Measurements from ENCODE around the gene PAEP. TPM values are rescaled to one million over a fixed set of nuclear protein-coding genes. Genes with fewer than 3 reads are reported as not detected.

PAEP gene
- total RNA-seq (2022; extraction: Qiagen RNA extraction; ENCODE audit: low read depth): 0.25 to 0.66 TPM (median 0.30 TPM) in 3 of 5 replicates, not detected in the others

GRCh38 chr9:135561391-135562234 is at the start of gene PAEP:
PAEP (plus strand) TSS chr9:135561756.

DNA sequence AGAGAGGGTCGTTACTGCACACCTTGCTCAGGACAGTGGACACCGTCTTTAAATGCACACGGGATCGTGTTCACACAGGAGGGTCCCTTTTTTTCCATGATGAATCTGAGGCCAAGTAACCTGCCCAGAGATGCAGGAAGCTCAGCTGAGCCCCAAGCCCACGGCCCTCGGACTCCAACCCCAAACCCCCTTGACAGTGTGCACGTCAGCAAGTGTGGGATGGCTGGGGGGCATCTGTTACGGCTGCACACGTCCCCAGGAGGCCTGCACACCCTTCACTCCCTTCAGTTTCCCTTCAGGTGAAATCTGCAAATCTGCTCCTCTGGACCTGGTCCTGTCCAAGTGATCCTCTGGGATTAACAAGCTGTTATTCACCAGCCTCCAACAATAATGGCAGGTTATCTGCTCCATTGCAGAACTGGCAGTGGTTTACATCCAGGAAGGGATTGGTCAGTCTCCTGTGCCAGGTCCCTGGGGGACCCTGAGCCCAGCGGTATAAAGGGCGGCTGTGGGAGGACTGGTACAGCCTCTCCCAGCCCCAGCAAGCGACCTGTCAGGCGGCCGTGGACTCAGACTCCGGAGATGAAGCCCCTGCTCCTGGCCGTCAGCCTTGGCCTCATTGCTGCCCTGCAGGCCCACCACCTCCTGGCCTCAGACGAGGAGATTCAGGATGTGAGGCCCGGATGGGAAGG is 40.5 kb upstream of the PAEP start, which contains the start of gene LCN1:
TSS of gene LCN1 (plus strand) at position 525 of the 692 bp plus-strand sequence. CDS start at position 583, 58 bp downstream.

GRCh38 chr9:135545646-135546176 is 15.8 kb upstream of the PAEP start, which contains the start of gene OBP2A:
OBP2A (plus strand) TSS chr9:135546126; CDS start chr9:135546181, 55 bp downstream.

Other genes starting within 250 kb of the PAEP start
- gene PPP1R26, start 82.0 kb upstream of the PAEP start, total RNA-seq (2022; extraction: Qiagen RNA extraction; ENCODE audit: low read depth): 13.6 to 19.7 TPM (median 19.3 TPM) in 5 replicates
- 104 to 142 TPM (median 132 TPM) in 5 replicates for gene MRPS2, start 61.1 kb upstream of the PAEP start, total RNA-seq (2022; extraction: Qiagen RNA extraction; ENCODE audit: low read depth)
- gene LCN1, start 40.3 kb upstream of the PAEP start, total RNA-seq (2022; extraction: Qiagen RNA extraction; ENCODE audit: low read depth): not detected in 5 replicates
- not detected in 5 replicates for gene OBP2A, start 15.6 kb upstream of the PAEP start, total RNA-seq (2022; extraction: Qiagen RNA extraction; ENCODE audit: low read depth)
- gene GLT6D1, start 77.8 kb downstream of the PAEP start, total RNA-seq (2022; extraction: Qiagen RNA extraction; ENCODE audit: low read depth): not detected in 5 replicates
- gene LCN9, start 101.6 kb downstream of the PAEP start, total RNA-seq (2022; extraction: Qiagen RNA extraction; ENCODE audit: low read depth): not detected in 5 replicates
- not detected in 5 replicates for gene SOHLH1, start 137.7 kb downstream of the PAEP start, total RNA-seq (2022; extraction: Qiagen RNA extraction; ENCODE audit: low read depth)
- gene KCNT1, start 140.4 kb downstream of the PAEP start, total RNA-seq (2022; extraction: Qiagen RNA extraction; ENCODE audit: low read depth): not detected in 5 replicates